Tibial artery (tissue), 4 donors: ENCODE results near the gene RPS23.
A peak's percentile ranks its signal among the peaks of the same experiment; 100 is the strongest.

ENCODE experiments used
- DNase-seq, 2 donors: peaks; one replicate each; pipeline ENCODE4 v3.0.0-alpha.2; 2019
- H3K27ac ChIP-seq, 2 donors: fragments of 200-600 bp; sonication (generic) in 1 of 2; 1 replicate in 1 of 2; 2 replicates in 1 of 2; pipeline ENCODE4 v1.5.1; 2018 to 2019; ENCODE audit warnings: mild to moderate bottlenecking in 1 of 2
- H3K27me3 ChIP-seq, 2 donors: fragments of 200-600 bp; sonication (generic) in 1 of 2; one replicate each; pipeline versions ENCODE4 v1.5.1 to v1.6.0; 2016 to 2019
- H3K36me3 ChIP-seq, 3 donors: fragments of 200-600 bp; sonication (generic) in 2 of 3; one replicate each; pipeline ENCODE4 v1.5.1; 2016 to 2019; ENCODE audit warnings: mild to moderate bottlenecking in 2 of 3
- H3K4me1 ChIP-seq, 4 donors: fragments of 200-600 bp; sonication (generic) in 2 of 4; 1 replicate in 3 of 4; 2 replicates in 1 of 4; pipeline ENCODE4 v1.5.1; 2016 to 2019
- H3K4me3 ChIP-seq, 2 donors: fragments of 200-600 bp; sonication (generic) in 1 of 2; 1 replicate in 1 of 2; 2 replicates in 1 of 2; pipeline ENCODE4 v1.5.1; 2018 to 2019; ENCODE audit warnings: mild to moderate bottlenecking in 2 of 2
- H3K9me3 ChIP-seq, 3 donors: fragments of 200-600 bp; sonication (generic) in 1 of 3; one replicate each; pipeline ENCODE4 v1.5.1; 2016 to 2019
- intact Hi-C: fragments of 100-400 bp; cut with DNase I; formaldehyde crosslinking; loops from one replicate; pipeline ENCODE4 v1.15.0; 2023; ENCODE audit warnings: low total_unique reads
- TF ChIP-seq, protein P1 (sequence below), 2 experiments: fragments of 200-600 bp in 1 of 2; fragments of 450-650 bp in 1 of 2; IDR thresholded peaks; one replicate each; pipeline ENCODE4 v1.5.1; 2017 to 2019; ENCODE audit warnings: antibody characterized with exemption in 2 of 2, mild to moderate bottlenecking in 1 of 2, moderate library complexity in 1 of 2

The RPS23 gene

DNA sequence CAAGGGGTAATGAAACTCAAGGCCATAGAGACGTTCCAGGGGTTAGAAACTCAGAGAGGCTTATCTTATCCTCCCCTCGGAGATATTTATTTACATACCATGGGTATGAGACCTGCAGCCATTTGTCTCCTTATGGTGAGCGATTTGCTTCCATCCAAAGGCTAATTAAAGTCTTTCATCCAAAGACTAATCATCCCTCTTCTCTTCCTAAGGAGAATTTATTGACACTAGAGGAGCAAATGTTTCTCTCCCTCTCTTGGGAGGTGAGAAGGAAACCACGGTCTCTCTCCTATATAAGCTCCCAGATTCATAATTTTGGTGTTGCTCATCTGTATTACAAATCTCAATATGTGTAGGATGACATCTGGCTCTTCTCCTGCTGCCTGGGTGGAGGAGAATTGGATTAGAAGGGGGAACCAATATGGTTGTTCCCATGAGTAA, 31.0 kb upstream of the RPS23 start:
- intact Hi-C loops = loop anchor here (5.0 kb wide), 1 partner anchor 1258 kb away; no protein-coding TSS in a partner anchor
- Histone ChIP-seq H3K27me3 (no peaks in the 10 kb centered on the region), H3K36me3 (no peaks in the 10 kb centered on the region), H3K27ac (no peak overlapping the region), H3K9me3 (no peaks in the 10 kb centered on the region), H3K4me1 (peaks cover 0 to 17% (median 4%) of the 10 kb centered on the region in 4 donors), H3K4me3 (no peak overlapping the region)
- TF ChIP-seq, protein P1, sequence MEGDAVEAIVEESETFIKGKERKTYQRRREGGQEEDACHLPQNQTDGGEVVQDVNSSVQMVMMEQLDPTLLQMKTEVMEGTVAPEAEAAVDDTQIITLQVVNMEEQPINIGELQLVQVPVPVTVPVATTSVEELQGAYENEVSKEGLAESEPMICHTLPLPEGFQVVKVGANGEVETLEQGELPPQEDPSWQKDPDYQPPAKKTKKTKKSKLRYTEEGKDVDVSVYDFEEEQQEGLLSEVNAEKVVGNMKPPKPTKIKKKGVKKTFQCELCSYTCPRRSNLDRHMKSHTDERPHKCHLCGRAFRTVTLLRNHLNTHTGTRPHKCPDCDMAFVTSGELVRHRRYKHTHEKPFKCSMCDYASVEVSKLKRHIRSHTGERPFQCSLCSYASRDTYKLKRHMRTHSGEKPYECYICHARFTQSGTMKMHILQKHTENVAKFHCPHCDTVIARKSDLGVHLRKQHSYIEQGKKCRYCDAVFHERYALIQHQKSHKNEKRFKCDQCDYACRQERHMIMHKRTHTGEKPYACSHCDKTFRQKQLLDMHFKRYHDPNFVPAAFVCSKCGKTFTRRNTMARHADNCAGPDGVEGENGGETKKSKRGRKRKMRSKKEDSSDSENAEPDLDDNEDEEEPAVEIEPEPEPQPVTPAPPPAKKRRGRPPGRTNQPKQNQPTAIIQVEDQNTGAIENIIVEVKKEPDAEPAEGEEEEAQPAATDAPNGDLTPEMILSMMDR (IDR thresholded peaks at IDR 0.05) = no peak
- no peak for DNase-seq

DNA sequence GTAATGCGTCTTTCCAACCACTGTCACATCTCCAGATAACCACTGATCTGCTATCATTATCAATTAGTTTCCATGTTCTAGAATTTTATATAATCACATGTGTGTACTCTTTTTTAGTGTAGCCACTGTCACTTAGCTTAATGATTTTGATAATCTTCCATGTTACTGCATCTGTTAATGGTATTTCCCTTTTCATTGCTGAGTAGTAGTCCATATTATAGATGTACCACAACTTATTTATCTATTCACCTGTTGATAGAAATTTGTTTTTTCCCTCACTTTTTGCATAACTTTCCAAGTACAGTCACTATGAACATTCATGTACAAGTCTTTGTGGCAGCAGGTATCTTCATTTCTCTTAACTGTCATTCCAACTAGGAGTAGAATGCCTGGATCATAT, 30.3 kb upstream of the RPS23 start:
- Histone ChIP-seq H3K4me1 (peaks cover 0 to 14% (median 4%) of the 10 kb centered on the region in 4 donors), H3K27ac (no peak overlapping the region), H3K36me3 (no peaks in the 10 kb centered on the region), H3K4me3 (no peak overlapping the region), H3K27me3 (no peaks in the 10 kb centered on the region), H3K9me3 (no peaks in the 10 kb centered on the region)
- intact Hi-C loops = loop anchor here (5.0 kb wide), 1 partner anchor 1259 kb away; no protein-coding TSS in a partner anchor
- no peak for DNase-seq
- TF ChIP-seq, protein P1 (IDR thresholded peaks at IDR 0.05) = no peak

DNA sequence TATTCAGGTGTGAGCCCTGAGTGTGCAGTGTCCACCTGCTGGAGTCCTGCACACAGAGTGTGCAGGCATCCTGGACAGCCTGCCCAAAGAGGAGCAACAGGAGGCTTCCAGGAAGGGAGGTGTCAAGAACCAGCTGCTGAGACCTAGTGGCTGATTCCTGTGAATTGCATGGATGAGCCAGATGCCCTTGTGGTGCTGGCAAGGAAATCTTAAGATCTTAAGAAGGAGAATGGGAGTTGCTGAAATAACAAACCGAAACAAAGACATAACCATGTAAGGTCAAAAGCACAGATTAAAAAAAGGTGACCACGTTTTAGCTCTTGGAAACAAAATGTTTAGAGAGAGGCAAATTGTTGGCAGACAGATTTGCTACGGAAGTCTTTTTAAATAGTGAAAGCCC, 29.3 kb upstream of the RPS23 start:
- intact Hi-C loops = loop anchor here (5.0 kb wide), 1 partner anchor 1260 kb away; no protein-coding TSS in a partner anchor
- TF ChIP-seq, protein P1 (IDR thresholded peaks at IDR 0.05) = no peak
- no peaks in the 10 kb centered on the region for H3K36me3 ChIP-seq
- H3K9me3 ChIP-seq = no peaks in the 10 kb centered on the region
- peaks cover 0 to 5% (median under 1%) of the 10 kb centered on the region in 4 donors for H3K4me1 ChIP-seq
- H3K27ac ChIP-seq = peak overlapping the region in 1 of 2 donors; percentile 41
- no peak overlapping the region for H3K4me3 ChIP-seq
- H3K27me3 ChIP-seq = no peaks in the 10 kb centered on the region
- no peak for DNase-seq

DNA sequence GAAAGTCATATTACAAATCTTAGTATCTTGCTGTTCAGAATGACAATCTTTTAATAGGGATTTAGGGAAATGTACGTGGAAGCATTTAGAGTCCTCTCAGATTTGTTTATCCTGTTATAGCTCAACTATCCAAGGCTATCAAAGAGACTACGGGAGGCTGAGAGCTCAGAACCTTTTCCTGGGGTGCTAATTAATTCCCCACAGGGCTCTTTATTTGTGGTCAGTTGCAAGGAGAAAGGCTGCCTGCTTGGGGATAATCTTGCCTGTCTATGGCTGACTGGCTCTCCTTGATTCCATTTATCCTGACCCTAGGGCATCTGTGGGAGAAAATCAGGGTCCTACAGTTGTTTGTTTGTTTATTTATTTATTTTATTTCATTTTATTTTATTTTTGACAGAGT, 28.0 kb upstream of the RPS23 start:
- DNase-seq = no peak
- intact Hi-C loops = loop anchor here (5.0 kb wide), 1 partner anchor 1261 kb away; no protein-coding TSS in a partner anchor
- Histone ChIP-seq H3K27me3 (no peaks in the 10 kb centered on the region), H3K4me1 (peaks cover 0 to 5% (median 0%) of the 10 kb centered on the region in 4 donors), H3K27ac (no peak overlapping the region), H3K36me3 (no peaks in the 10 kb centered on the region), H3K4me3 (no peak overlapping the region), H3K9me3 (no peaks in the 10 kb centered on the region)
- TF ChIP-seq, protein P1 (IDR thresholded peaks at IDR 0.05) = no peak

DNA sequence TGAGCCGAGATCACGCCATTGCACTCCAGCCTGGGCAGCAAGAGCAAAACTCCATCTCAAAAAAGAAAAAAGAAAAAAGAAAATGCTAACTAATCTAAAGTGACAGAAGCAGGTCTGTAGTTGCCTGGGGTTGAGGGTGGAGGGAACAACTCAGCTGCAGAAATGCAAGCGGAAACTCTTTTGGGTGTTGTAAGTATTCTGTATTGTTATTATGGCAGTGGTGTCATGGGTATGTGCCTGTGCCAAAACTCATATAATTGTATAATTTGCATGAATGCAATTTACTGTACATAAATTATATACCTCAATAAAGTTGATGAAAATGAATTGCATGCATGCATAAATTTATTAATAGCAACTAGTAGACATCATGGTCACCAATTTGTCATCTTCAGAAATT, 23.0 kb upstream of the RPS23 start:
- Histone ChIP-seq H3K9me3 (no peaks in the 10 kb centered on the region), H3K4me1 (no peaks in the 10 kb centered on the region), H3K4me3 (no peak overlapping the region), H3K27ac (no peak overlapping the region), H3K27me3 (no peaks in the 10 kb centered on the region), H3K36me3 (no peaks in the 10 kb centered on the region)
- intact Hi-C loops = no loop called here
- DNase-seq = no peak
- TF ChIP-seq, protein P1 (IDR thresholded peaks at IDR 0.05) = no peak

DNA sequence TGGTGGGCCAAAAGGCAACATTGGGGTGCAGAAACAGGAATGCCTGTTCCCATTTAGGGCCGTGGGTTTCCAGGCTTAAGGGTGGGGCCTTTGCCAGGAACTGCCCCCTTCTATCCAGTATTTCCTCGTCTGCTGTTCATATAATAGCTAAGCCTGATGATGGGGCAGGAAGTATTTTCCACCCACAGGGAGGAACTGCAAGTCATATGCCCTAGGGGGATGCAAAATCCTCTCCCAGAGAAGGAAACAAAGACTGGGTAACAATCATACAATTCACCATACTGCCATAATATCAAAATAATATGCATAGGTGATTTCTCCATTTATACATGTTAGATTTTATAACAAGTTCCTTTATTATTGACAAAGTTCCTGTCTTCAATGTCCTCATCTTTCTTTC, 20.5 kb upstream of the RPS23 start:
- TF ChIP-seq, protein P1 (IDR thresholded peaks at IDR 0.05) = no peak
- H3K36me3 ChIP-seq = no peaks in the 10 kb centered on the region
- H3K4me1 ChIP-seq = no peaks in the 10 kb centered on the region
- H3K27me3 ChIP-seq = no peaks in the 10 kb centered on the region
- DNase-seq = no peak
- no peak overlapping the region for H3K4me3 ChIP-seq
- H3K27ac ChIP-seq = no peak overlapping the region
- intact Hi-C loops = no loop called here
- H3K9me3 ChIP-seq = no peaks in the 10 kb centered on the region
